ENCODE results near the gene OSCAR.
A peak's percentile ranks its signal among the peaks of the same experiment; 100 is the strongest.

The OSCAR gene

GRCh38 chr19:54145541-54146158 lies 45.0 kb upstream of the OSCAR start:
- Histone ChIP-seq H3K18ac (ENCODE audit: low read depth in 1 of 2, low read length in 2 of 2) (no peak overlapping the region), H2BK120ac (ENCODE audit: low read depth, low read length) (no peak overlapping the region), H3K9ac (ENCODE audit: low read length) (no peak overlapping the region), H3K4me2 (ENCODE audit: low read length, poor library complexity, severe bottlenecking) (no peak overlapping the region), H2BK12ac (ENCODE audit: low read length in 2 of 2) (no peak overlapping the region), H4K8ac (ENCODE audit: low read length) (no peak overlapping the region), H3K36me3 (ENCODE audit: control insufficient read depth in 1 of 2, insufficient read depth in 2 of 2, low read depth in 1 of 2, low read length in 2 of 2) (peaks cover 83 to 87% of the 10 kb centered on the region in 2 experiments), H3K4me1 (ENCODE audit: control insufficient read depth, insufficient read depth, low read depth, low read length) (peaks cover 18% of the 10 kb centered on the region), H3K4me3 (ENCODE audit: insufficient read depth in 1 of 2, low read depth in 1 of 2, low read length in 2 of 2) (no peak overlapping the region), H2BK15ac (ENCODE audit: low read depth, poor library complexity, severe bottlenecking) (no peak overlapping the region), H2AK5ac (ENCODE audit: low read length, severe bottlenecking) (no peak overlapping the region), H3K23ac (ENCODE audit: low read length in 2 of 2) (no peak overlapping the region), H3K27ac (ENCODE audit: low read length, poor library complexity, severe bottlenecking) (no peak overlapping the region), H2AFZ (ENCODE audit: low read depth, low read length) (no peak overlapping the region), H3K14ac (ENCODE audit: low read length in 2 of 2) (no peak overlapping the region), H2BK5ac (ENCODE audit: low read depth, low read length, poor library complexity, severe bottlenecking) (no peak overlapping the region), H3K27me3 (ENCODE audit: control insufficient read depth in 1 of 2, insufficient read depth in 1 of 2, low read length in 2 of 2) (no peaks in the 10 kb centered on the region), H3K4ac (ENCODE audit: low read depth in 1 of 2, low read length in 2 of 2) (no peak overlapping the region), H4K91ac (ENCODE audit: low read length) (no peak overlapping the region), H3K79me1 (replicated peaks; ENCODE audit: low read length, poor library complexity, severe bottlenecking) (peaks cover 51% of the 10 kb centered on the region), H3K9me3 (ENCODE audit: control insufficient read depth, low read length) (no peaks in the 10 kb centered on the region)
- no peak for DNase-seq
- WGBS = 97% methylated on average over 28 of the region's 28 CpGs

GRCh38 chr19:54142166-54142780 lies 41.7 kb upstream of the OSCAR start:
- no peak overlapping the region for H3K14ac ChIP-seq (ENCODE audit: low read length in 2 of 2)
- WGBS = 89% methylated on average over 7 of the region's 7 CpGs
- H3K4ac ChIP-seq (ENCODE audit: low read depth in 1 of 2, low read length in 2 of 2) = no peak overlapping the region
- peaks cover 36% of the 10 kb centered on the region for H3K79me1 ChIP-seq (replicated peaks; ENCODE audit: low read length, poor library complexity, severe bottlenecking)
- no peak overlapping the region for H2AFZ ChIP-seq (ENCODE audit: low read depth, low read length)
- no peak overlapping the region for H2AK5ac ChIP-seq (ENCODE audit: low read length, severe bottlenecking)
- DNase-seq = no peak
- H3K4me1 ChIP-seq (ENCODE audit: control insufficient read depth, insufficient read depth, low read depth, low read length) = peaks cover 35% of the 10 kb centered on the region
- no peak overlapping the region for H2BK120ac ChIP-seq (ENCODE audit: low read depth, low read length)
- H3K4me3 ChIP-seq (ENCODE audit: insufficient read depth in 1 of 2, low read depth in 1 of 2, low read length in 2 of 2) = no peak overlapping the region
- no peak overlapping the region for H3K18ac ChIP-seq (ENCODE audit: low read depth in 1 of 2, low read length in 2 of 2)
- peak overlapping the region; percentile 35 for H3K27ac ChIP-seq (ENCODE audit: low read length, poor library complexity, severe bottlenecking)
- H3K36me3 ChIP-seq (ENCODE audit: control insufficient read depth in 1 of 2, insufficient read depth in 2 of 2, low read depth in 1 of 2, low read length in 2 of 2) = peaks cover 69% of the 10 kb centered on the region in 2 experiments
- no peak overlapping the region for H3K23ac ChIP-seq (ENCODE audit: low read length in 2 of 2)
- H2BK12ac ChIP-seq (ENCODE audit: low read length in 2 of 2) = no peak overlapping the region
- H3K27me3 ChIP-seq (ENCODE audit: control insufficient read depth in 1 of 2, insufficient read depth in 1 of 2, low read length in 2 of 2) = no peaks in the 10 kb centered on the region
- no peak overlapping the region for H2BK15ac ChIP-seq (ENCODE audit: low read depth, poor library complexity, severe bottlenecking)
- no peak overlapping the region for H4K8ac ChIP-seq (ENCODE audit: low read length)
- H3K9me3 ChIP-seq (ENCODE audit: control insufficient read depth, low read length) = no peaks in the 10 kb centered on the region
- peak overlapping the region; percentile 65 for H3K9ac ChIP-seq (ENCODE audit: low read length)
- H3K4me2 ChIP-seq (ENCODE audit: low read length, poor library complexity, severe bottlenecking) = peak overlapping the region; percentile 4
- no peak overlapping the region for H4K91ac ChIP-seq (ENCODE audit: low read length)
- no peak overlapping the region for H2BK5ac ChIP-seq (ENCODE audit: low read depth, low read length, poor library complexity, severe bottlenecking)

- Histone ChIP-seq H2BK12ac (ENCODE audit: low read length in 2 of 2) (no peak overlapping the region), H3K27ac (ENCODE audit: low read length, poor library complexity, severe bottlenecking) (no peak overlapping the region), H2BK15ac (ENCODE audit: low read depth, poor library complexity, severe bottlenecking) (no peak overlapping the region), H3K27me3 (ENCODE audit: control insufficient read depth in 1 of 2, insufficient read depth in 1 of 2, low read length in 2 of 2) (no peaks in the 10 kb centered on the region), H3K4ac (ENCODE audit: low read depth in 1 of 2, low read length in 2 of 2) (no peak overlapping the region), H4K91ac (ENCODE audit: low read length) (no peak overlapping the region), H3K4me2 (ENCODE audit: low read length, poor library complexity, severe bottlenecking) (no peak overlapping the region), H2BK120ac (ENCODE audit: low read depth, low read length) (no peak overlapping the region), H4K8ac (ENCODE audit: low read length) (no peak overlapping the region), H2AFZ (ENCODE audit: low read depth, low read length) (no peak overlapping the region), H3K9me3 (ENCODE audit: control insufficient read depth, low read length) (no peaks in the 10 kb centered on the region), H2BK5ac (ENCODE audit: low read depth, low read length, poor library complexity, severe bottlenecking) (no peak overlapping the region), H3K4me1 (ENCODE audit: control insufficient read depth, insufficient read depth, low read depth, low read length) (peaks cover 32% of the 10 kb centered on the region), H2AK5ac (ENCODE audit: low read length, severe bottlenecking) (no peak overlapping the region), H3K79me1 (replicated peaks; ENCODE audit: low read length, poor library complexity, severe bottlenecking) (peaks cover 27% of the 10 kb centered on the region), H3K36me3 (ENCODE audit: control insufficient read depth in 1 of 2, insufficient read depth in 2 of 2, low read depth in 1 of 2, low read length in 2 of 2) (peaks cover 60% of the 10 kb centered on the region in 2 experiments), H3K18ac (ENCODE audit: low read depth in 1 of 2, low read length in 2 of 2) (no peak overlapping the region), H3K23ac (ENCODE audit: low read length in 2 of 2) (no peak overlapping the region), H3K9ac (ENCODE audit: low read length) (peak overlapping the region; percentile 44), H3K4me3 (ENCODE audit: insufficient read depth in 1 of 2, low read depth in 1 of 2, low read length in 2 of 2) (peak overlapping the region in 1 of 2 experiments; percentile 4), H3K14ac (ENCODE audit: low read length in 2 of 2) (no peak overlapping the region)
- DNase-seq = no peak
- WGBS = 98% methylated on average over 3 of the region's 3 CpGs
Measured at GRCh38 chr19:54141356-54141755, 40.8 kb upstream of the OSCAR start.

- Histone ChIP-seq H2BK5ac (ENCODE audit: low read depth, low read length, poor library complexity, severe bottlenecking) (no peak overlapping the region), H3K79me1 (replicated peaks; ENCODE audit: low read length, poor library complexity, severe bottlenecking) (peaks cover 2% of the 10 kb centered on the region), H3K27ac (ENCODE audit: low read length, poor library complexity, severe bottlenecking) (no peak overlapping the region), H3K18ac (ENCODE audit: low read depth in 1 of 2, low read length in 2 of 2) (no peak overlapping the region), H3K9me3 (ENCODE audit: control insufficient read depth, low read length) (no peaks in the 10 kb centered on the region), H3K4me2 (ENCODE audit: low read length, poor library complexity, severe bottlenecking) (peak overlapping the region; percentile 75), H2BK120ac (ENCODE audit: low read depth, low read length) (no peak overlapping the region), H3K4me1 (ENCODE audit: control insufficient read depth, insufficient read depth, low read depth, low read length) (peaks cover 36% of the 10 kb centered on the region), H4K8ac (ENCODE audit: low read length) (no peak overlapping the region), H2AK5ac (ENCODE audit: low read length, severe bottlenecking) (no peak overlapping the region), H3K4ac (ENCODE audit: low read depth in 1 of 2, low read length in 2 of 2) (no peak overlapping the region), H2BK15ac (ENCODE audit: low read depth, poor library complexity, severe bottlenecking) (no peak overlapping the region), H3K9ac (ENCODE audit: low read length) (peak overlapping the region; percentile 95), H2BK12ac (ENCODE audit: low read length in 2 of 2) (no peak overlapping the region), H3K36me3 (ENCODE audit: control insufficient read depth in 1 of 2, insufficient read depth in 2 of 2, low read depth in 1 of 2, low read length in 2 of 2) (peaks cover 33% of the 10 kb centered on the region in 2 experiments), H3K4me3 (ENCODE audit: insufficient read depth in 1 of 2, low read depth in 1 of 2, low read length in 2 of 2) (peak overlapping the region; percentile 84 to 85), H3K14ac (ENCODE audit: low read length in 2 of 2) (no peak overlapping the region), H3K23ac (ENCODE audit: low read length in 2 of 2) (no peak overlapping the region), H4K91ac (ENCODE audit: low read length) (no peak overlapping the region), H2AFZ (ENCODE audit: low read depth, low read length) (no peak overlapping the region), H3K27me3 (ENCODE audit: control insufficient read depth in 1 of 2, insufficient read depth in 1 of 2, low read length in 2 of 2) (no peaks in the 10 kb centered on the region)
- WGBS = 49% methylated on average over 21 of the region's 31 CpGs
- DNase-seq = no peak
Measured at GRCh38 chr19:54138489-54139256, 38.1 kb upstream of the OSCAR start.

Measured in mesenchymal stem cell (in vitro differentiated cells and primary cell).